Superior temporal gyrus (tissue), 1 donor: ENCODE measurements around the gene SAMD8.
"Not testable (repeated sequence)": the region's sequence is repeated elsewhere in the genome, so short reads cannot be mapped to it uniquely, and the experiment has no call there.

Source experiments
- DNase-seq: peaks from one replicate; pipeline ENCODE4 v3.0.0-alpha.2; 2016; ENCODE audit errors: extremely low spot score

Gene SAMD8

DNA sequence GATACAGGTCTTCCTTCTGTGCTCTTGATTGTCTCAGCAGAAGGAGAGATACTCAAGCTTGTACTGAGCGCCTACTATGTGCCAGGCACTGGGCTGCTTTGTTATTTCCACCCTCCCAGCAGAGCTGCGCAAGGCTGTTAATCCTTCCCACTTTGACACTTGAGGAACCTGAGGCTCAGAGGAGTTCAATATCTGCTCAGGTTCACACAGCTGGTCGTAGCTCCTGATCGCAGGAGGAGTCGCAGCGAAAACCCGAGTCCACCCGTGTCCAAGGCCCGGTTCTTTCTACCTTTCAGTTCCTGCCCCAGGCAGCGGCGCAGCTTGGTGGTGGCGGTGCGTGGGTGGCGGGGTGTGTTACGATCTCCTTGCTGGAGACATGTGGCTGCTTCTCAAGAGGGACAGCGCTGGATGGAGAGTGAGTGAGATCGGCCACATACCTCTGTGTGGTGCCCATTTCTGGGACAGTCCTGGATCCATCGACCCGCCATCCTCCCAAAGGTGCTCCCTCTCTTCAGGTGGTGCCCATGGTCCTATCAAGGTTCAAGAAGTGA is 26.5 kb upstream of the SAMD8 start:
- no peak for DNase-seq

- DNase-seq, result no peak
These were observed 25.1 kb upstream of the SAMD8 start for GRCh38 chr10:75086278-75086934.

DNA sequence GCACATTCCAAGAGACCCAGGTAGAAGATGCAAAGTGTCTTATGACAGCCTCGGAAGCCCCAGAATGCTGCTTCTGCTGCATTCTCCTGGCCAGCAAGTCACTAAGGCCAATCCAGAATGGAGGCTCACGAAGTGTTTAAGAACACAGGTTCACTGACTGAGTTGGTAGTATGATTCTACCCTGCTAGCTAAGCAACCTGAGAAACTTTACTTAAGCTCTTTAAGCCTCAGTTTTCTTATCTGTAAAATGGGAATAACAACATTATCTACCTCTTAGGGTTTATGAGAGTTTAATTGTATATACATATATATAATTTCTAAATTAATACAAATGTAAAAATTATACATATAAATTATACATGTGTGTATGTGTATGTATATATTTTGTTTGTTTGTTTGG is 22.8 kb upstream of the SAMD8 start:
- DNase-seq, result no peak

- DNase-seq, result no peak
These were observed 21.8 kb upstream of the SAMD8 start for GRCh38 chr10:75089634-75090033.

GRCh38 chr10:75091146-75091545 is 20.3 kb upstream of the SAMD8 start:
- DNase-seq, result no peak

DNA sequence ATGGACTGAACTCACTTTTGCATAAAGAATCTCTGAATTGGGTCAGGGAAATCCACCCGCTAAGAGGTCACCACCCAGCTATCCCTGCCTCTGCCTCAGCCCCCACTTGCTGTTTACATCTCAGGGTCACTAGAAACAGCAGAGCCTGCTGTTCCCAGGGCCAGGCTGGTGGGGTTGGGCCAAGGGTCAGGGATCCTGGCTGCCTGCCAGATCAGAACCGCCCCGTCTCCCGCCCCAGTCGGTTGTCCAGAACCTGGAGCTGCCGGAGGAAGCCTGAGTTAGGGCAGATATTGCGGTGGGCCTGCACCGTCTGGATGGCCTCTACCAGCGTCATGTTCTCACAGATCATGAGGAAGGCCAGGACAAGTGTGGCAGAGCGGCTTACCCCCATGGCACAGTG is 17.0 kb upstream of the SAMD8 start:
- no peak for DNase-seq

- DNase-seq, result no peak
These were observed 15.8 kb upstream of the SAMD8 start for GRCh38 chr10:75095631-75096030.

GRCh38 chr10:75096749-75097148 is 14.7 kb upstream of the SAMD8 start:
- DNase-seq, result no peak

DNA sequence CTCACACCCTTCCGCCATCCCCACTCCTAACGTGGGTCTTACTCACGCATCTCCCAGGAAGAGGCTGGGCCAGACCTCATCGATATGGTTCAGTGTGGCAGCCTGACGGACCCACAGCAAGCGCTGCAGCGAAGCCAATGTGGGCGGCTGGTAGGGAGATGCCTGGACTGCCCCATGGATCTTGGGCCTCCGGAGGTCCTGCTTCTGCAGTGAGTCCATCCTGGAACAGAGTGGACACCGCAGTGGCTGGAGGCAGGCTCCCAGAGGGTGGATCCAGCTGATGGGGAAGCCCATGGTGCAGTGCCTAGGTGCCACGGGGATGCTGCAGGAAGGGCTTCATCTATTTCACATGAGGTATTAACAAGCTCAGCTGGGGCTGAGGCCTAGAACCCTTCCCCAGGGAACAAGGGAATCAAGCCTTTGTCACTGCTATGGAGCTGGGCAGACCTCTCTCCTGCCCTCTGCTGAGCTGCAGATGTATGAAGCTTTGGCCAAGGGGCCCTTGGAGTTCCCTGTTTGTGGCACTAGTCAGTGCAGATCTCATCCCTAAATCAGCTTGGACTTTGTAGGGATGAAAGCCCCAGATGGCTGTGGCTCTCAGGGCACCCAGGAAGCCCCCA is 13.7 kb upstream of the SAMD8 start:
- no peak for DNase-seq

DNA sequence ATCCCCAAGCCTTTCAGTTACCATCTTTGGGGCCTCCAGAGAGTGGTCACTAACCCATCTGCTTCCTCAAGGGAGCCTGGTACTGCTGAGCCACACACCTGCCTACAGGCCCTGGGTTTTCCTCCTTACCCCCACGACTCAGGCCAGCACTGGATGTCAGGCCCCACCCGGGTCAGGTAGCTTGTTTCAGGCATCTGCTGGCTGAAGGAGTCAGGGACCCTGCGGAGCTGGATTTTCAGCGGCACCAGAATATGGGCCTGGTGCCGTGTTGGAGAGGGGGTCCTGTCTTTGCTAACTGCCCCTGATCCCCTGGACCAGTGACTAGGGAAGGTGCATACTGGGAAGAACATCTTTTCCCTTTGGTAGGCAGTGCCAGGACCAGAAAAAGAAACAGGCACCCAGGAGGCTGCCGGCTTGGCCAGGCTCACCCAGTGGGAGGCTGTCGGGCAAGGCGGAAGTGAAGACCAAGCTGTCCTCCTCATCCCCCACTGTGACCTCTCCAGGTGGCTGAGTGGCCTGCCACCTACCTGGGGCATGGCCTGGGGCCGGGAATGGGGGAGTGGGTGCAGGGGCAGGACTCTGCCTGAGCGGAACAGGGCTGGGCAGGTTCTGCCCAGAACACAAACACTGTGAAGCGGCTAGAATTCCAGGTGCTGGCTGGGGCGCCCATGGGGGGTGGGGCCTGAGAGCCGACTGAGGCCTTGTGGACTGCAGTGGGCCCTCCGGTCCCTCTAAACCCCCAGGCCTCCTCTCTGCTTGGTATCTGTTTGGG is 12.4 kb upstream of the SAMD8 start:
- DNase-seq, result no peak

DNA sequence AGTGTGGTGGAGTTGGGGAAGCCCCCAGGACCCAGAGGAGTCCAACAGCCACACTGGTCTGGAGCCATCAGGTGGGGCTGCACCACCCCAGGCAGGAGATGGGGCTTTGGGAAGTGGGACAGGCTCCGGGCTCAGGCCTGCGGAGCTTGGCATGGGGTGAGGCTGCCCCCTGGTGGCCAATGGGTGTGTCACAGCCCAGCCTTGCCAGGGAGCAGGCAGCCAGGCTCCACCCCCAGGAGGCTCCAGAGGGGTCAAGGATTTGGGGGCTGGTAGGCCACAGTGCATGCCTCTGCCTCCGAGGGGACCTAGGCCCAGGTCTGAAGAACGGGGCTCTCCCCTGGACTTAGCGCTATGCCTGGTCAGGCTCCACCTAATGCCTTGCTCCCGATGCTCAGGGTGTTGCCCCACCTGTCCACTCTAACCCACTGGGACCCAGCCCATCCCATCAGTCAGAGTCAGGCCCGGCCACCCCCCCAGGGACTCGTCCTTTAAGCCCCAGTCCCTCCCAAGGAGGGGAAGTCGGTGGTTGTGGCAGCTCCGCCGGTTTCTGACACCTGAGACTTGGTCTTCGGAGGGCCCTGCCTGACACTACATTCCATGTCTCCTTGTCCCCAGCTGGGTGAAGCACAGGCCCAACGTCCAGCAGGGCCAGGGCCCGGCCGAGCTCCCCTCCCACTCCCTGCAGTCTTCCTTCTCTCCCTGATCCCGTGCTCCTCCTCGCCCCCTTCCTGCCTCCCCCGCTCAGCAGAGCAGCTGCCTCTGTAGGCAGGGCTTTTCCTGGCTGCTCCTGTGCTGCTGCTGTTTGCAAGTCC is 11.3 kb upstream of the SAMD8 start:
- peak; percentile 82 for DNase-seq

GRCh38 chr10:75100764-75101291 is 10.6 kb upstream of the SAMD8 start:
- DNase-seq, result no peak

DNA sequence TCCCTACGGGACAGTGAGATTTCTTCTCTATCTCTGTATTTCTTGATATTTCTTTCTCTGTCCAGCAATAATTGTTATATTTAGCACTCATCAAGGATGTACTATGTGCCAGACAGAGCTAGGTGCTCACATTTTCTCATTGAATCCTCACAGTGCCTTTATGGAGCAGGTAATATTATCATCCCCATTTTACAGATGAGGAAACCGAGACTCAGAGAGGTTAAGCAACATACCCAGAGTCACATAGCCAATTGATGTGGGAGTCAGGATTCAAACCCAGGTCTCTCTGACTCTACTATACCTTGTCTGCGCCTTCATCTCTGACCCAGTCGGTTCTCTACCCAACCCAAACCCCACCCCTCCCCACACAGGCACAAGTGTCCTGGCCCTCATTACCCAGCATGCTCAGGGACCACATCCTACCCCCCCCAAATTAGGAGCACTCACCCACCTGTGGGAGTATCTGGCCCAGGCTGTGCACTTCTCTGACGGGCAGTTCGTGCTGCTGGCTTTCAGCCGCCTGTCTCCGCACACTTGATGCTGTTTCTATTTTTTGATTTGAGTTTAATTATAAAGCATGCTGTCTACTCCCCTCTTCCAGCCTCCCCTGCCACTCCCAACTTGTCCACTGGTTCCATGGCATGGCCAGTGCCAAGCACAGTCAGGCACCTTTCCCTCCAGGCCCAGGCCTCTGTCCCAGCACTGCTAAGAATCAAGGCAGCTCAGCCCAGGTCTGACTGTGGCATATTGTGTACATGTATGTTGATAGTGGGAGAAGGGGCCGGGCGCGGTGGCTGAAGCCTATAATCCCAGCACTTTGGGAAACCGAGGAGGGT is 9.8 kb upstream of the SAMD8 start:
- no peak for DNase-seq

DNA sequence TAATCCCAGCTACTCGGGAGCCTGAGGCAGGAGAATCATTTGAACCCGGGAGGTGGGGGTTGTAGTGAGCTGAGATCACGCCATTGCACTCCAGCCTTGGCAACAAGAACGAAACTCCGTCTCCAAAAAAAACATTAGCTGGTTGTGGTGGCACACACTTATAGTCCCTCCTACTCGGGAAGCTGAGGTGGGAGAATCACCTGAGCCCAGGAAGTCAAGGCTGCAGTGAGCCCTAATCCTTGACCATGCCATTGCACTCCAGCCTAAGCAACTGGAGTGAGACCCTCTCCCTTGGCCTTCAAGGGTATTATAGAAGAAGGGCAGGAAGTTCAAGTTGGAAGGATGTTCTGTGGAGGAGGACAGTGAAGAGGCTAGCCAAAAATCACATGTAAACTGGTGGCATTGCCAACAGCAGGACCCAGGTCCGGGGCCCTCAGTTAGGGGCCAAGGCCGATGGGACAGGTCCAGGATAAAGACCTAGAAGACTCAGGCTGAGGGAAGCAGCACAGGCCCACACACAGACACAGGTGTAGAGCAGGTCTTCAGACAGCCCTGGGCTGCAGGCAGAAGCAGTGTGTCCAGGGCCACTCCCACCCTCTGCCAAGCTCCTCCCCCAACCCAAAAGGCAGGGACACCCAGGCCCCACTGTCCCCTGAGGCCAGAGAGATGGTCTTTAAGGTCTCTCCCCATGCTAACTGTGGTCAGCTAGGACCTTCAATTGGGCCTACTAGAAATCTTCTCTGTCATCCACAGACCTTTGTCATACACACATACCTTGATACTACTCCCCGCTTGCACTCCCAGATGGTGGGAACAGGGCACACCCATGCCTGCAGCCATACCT is 8.4 kb upstream of the SAMD8 start:
- no peak for DNase-seq

GRCh38 chr10:75103881-75104686 is 7.4 kb upstream of the SAMD8 start:
- DNase-seq, result no peak

GRCh38 chr10:75104842-75105241 is 6.6 kb upstream of the SAMD8 start:
- no peak for DNase-seq

GRCh38 chr10:75105576-75106197 is 5.8 kb upstream of the SAMD8 start:
- DNase-seq, result no peak

DNA sequence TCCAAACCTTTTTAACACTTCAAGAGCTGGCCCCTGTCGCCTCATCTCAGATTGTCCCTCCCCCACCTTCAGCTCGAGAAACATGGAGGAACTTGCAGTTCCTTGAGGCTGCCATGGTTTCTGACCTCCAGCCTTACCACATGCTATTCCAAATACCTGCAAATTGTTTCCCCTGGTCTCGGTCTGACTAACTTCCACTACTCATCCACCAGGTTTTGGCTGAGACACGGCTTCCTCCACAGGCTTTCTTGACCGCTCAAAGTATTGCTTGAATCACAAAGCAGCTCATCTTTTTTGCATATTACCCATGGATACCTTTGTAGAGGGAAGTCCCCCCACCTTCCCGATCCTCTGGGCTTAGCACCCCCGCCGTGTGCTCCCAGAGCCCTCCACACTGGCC is 5.2 kb upstream of the SAMD8 start:
- DNase-seq, result no peak

DNA sequence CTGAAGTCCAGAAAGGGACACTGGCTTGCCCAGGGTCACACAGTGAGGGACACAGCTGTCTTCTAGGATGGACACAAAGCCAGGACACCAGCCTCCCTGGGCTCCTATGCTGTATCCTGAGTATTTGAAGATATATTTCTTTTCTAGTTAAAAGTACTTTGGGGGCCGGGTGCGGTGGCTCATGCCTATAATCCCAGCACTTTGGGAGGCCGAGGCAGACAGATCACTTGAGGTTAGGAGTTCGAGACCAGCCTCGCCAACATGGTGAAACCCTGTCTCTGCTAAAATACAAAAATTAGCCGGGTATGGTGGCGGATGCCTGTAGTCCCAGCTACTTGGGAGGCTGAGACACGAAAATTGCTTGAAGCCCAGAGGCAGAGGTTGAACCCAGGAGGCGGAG is 4.6 kb upstream of the SAMD8 start:
- not testable (repeated sequence) for DNase-seq
